H1 (cell line): Measurements from ENCODE around the gene ZCWPW2. TPM values are rescaled to one million over a fixed set of nuclear protein-coding genes. Genes with fewer than 3 reads are reported as not detected.

Experiments used
- CTCF ChIA-PET: fragments of 300-600 bp; sonication (Branson Sonifier 250); formaldehyde crosslinking; loops from one replicate; lab custom pipeline; 2021; ENCODE audit not compliant: partially characterized antibody; lab: Charles Lee
- POLR2A ChIA-PET: fragments of 300-600 bp; sonication (Branson Sonifier 250); formaldehyde crosslinking; loops from one replicate; lab custom pipeline; 2021; ENCODE audit warnings: inconsistent platforms; ENCODE audit not compliant: partially characterized antibody; lab: Charles Lee
- DNase-seq, 2 experiments: peaks; one replicate each; pipeline versions ENCODE4 v3.0.0 to v3.0.0-alpha.2; 2010 to 2022; ENCODE audit warnings: low spot score in 2 of 2, low read depth in 1 of 2, mixed read lengths in 1 of 2
- FAIRE-seq: peaks from 2 replicates; lab custom pipeline; 2011; peaks lifted over from hg19 to GRCh38; lab: Jason Lieb, UNC
- H2AFZ ChIP-seq: 2 replicates; pipeline ENCODE4 v1.8.1; 2012; ENCODE audit warnings: low read length, inconsistent platforms
- H2AK5ac ChIP-seq: 2 replicates; pipeline ENCODE4 v1.6.1; 2013; ENCODE audit warnings: low read depth, low read length
- H2BK120ac ChIP-seq: replicated peaks from 2 replicates; pipeline ENCODE3; 2013; ENCODE audit warnings: low read depth, low read length, inconsistent platforms
- H2BK12ac ChIP-seq: 2 replicates; pipeline ENCODE4 v1.6.1; 2013; ENCODE audit warnings: low read depth, low read length
- H2BK15ac ChIP-seq: 2 replicates; pipeline ENCODE4 v1.6.1; 2013; ENCODE audit warnings: low read length
- H2BK20ac ChIP-seq: 2 replicates; pipeline ENCODE4 v1.6.1; 2013; ENCODE audit warnings: low read length
- H2BK5ac ChIP-seq: 2 replicates; pipeline ENCODE4 v1.6.1; 2013; ENCODE audit warnings: low read depth, low read length
- H3K14ac ChIP-seq: 2 replicates; pipeline ENCODE4 v1.6.1; 2013; ENCODE audit warnings: inconsistent platforms; ENCODE audit not compliant: insufficient read length
- H3K18ac ChIP-seq: 2 replicates; pipeline ENCODE4 v1.6.1; 2013; ENCODE audit warnings: low read length; ENCODE audit errors: extremely low read depth
- H3K23ac ChIP-seq: 2 replicates; pipeline ENCODE4 v1.6.1; 2013; ENCODE audit warnings: inconsistent platforms; ENCODE audit not compliant: insufficient read length
- H3K23me2 ChIP-seq: 2 replicates; pipeline ENCODE4 v1.6.1; 2013; ENCODE audit warnings: low read depth, low read length
- H3K27ac ChIP-seq: 2 replicates; pipeline ENCODE4 v1.6.1; 2011; ENCODE audit warnings: low read depth, low read length, inconsistent platforms
- H3K27me3 ChIP-seq, 4 experiments: replicated peaks in 1 of 4; 1 replicate in 1 of 4; 2 replicates in 3 of 4; pipeline versions ENCODE4 v1.6.1 to v1.8.1; 2011 to 2013; ENCODE audit warnings: low read length in 3 of 4, mild to moderate bottlenecking in 3 of 4, inconsistent platforms in 2 of 4, mixed read lengths in 2 of 4, moderate library complexity in 1 of 4; ENCODE audit not compliant: control insufficient read depth in 3 of 4, insufficient read depth in 3 of 4; ENCODE audit errors: extremely low read depth in 1 of 4
- H3K36me3 ChIP-seq, 4 experiments: 2 replicates each; pipeline versions ENCODE4 v1.6.1 to v1.8.1; 2011 to 2013; ENCODE audit warnings: mild to moderate bottlenecking in 4 of 4, low read length in 3 of 4, moderate library complexity in 2 of 4, control low read depth in 1 of 4, inconsistent platforms in 1 of 4; ENCODE audit not compliant: insufficient read depth in 4 of 4, control insufficient read depth in 2 of 4
- H3K4ac ChIP-seq: replicated peaks from 2 replicates; pipeline ENCODE3; 2013; ENCODE audit warnings: low read length, low read depth, mixed read lengths, inconsistent platforms; ENCODE audit not compliant: insufficient read length
- H3K4me1 ChIP-seq, 4 experiments: replicated peaks in 1 of 4; 1 replicate in 1 of 4; 2 replicates in 3 of 4; pipeline versions ENCODE4 v1.6.1 to v1.8.1; 2011 to 2013; ENCODE audit warnings: low read length in 3 of 4, inconsistent platforms in 2 of 4, mixed read lengths in 1 of 4; ENCODE audit not compliant: insufficient read depth in 4 of 4, control insufficient read depth in 3 of 4
- H3K4me2 ChIP-seq, 2 experiments: 2 replicates each; pipeline versions ENCODE4 v1.6.1 to v1.8.1; 2011 to 2013; ENCODE audit warnings: low read depth in 2 of 2, low read length in 2 of 2, control low read depth in 1 of 2, inconsistent platforms in 1 of 2, mild to moderate bottlenecking in 1 of 2; ENCODE audit not compliant: insufficient read depth in 1 of 2
- H3K4me3 ChIP-seq, 4 experiments: fragments of 200-600, 300-600 bp in 1 of 4; sonication (generic), shearing (Covaris generic), sonication (Bioruptor Twin) in 1 of 4; 2 replicates each; pipeline versions ENCODE4 v1.5.1 to v1.8.1; 2011 to 2016; ENCODE audit warnings: low read length in 4 of 4, low read depth in 3 of 4, control low read depth in 2 of 4, inconsistent platforms in 2 of 4, mild to moderate bottlenecking in 2 of 4, mixed read lengths in 1 of 4, moderate library complexity in 1 of 4; ENCODE audit not compliant: insufficient read depth in 2 of 4; ENCODE audit errors: extremely low read depth in 1 of 4
- H3K56ac ChIP-seq: replicated peaks from 2 replicates; pipeline ENCODE3; 2013; ENCODE audit warnings: low read depth, mild to moderate bottlenecking, mixed read lengths, low read length, inconsistent platforms; ENCODE audit not compliant: insufficient read length
- H3K79me1 ChIP-seq: 2 replicates; pipeline ENCODE4 v1.6.1; 2013; ENCODE audit warnings: low read depth, low read length, control low read depth
- H3K79me2 ChIP-seq, 2 experiments: 2 replicates each; pipeline versions ENCODE4 v1.6.1 to v1.8.1; 2012 to 2013; ENCODE audit warnings: low read length in 2 of 2, mild to moderate bottlenecking in 2 of 2, inconsistent platforms in 1 of 2; ENCODE audit not compliant: insufficient read depth in 2 of 2, control insufficient read depth in 1 of 2
- H3K9ac ChIP-seq, 4 experiments: replicated peaks in 1 of 4; 1 replicate in 1 of 4; 2 replicates in 3 of 4; pipeline versions ENCODE4 v1.6.1 to v1.8.1; 2011 to 2013; ENCODE audit warnings: low read depth in 3 of 4, low read length in 3 of 4, control low read depth in 2 of 4, mild to moderate bottlenecking in 2 of 4, moderate library complexity in 2 of 4, inconsistent platforms in 1 of 4; ENCODE audit errors: extremely low read depth in 1 of 4
- H3K9me3 ChIP-seq, 2 experiments: 2 replicates each; pipeline versions ENCODE4 v1.6.1 to v1.8.1; 2012 to 2013; ENCODE audit warnings: mild to moderate bottlenecking in 2 of 2, moderate library complexity in 2 of 2, control low read depth in 1 of 2, inconsistent platforms in 1 of 2, low read depth in 1 of 2, low read length in 1 of 2, mixed read lengths in 1 of 2; ENCODE audit not compliant: insufficient read depth in 2 of 2
- H4K20me1 ChIP-seq, 2 experiments: replicated peaks in 1 of 2; 2 replicates each; pipeline versions ENCODE3 to v1.8.1; 2011 to 2013; ENCODE audit warnings: inconsistent platforms in 2 of 2, low read length in 2 of 2, mild to moderate bottlenecking in 1 of 2; ENCODE audit not compliant: insufficient read depth in 2 of 2, control insufficient read depth in 1 of 2
- H4K5ac ChIP-seq: 2 replicates; pipeline ENCODE4 v1.6.1; 2013; ENCODE audit warnings: low read length, low read depth, mixed read lengths, inconsistent platforms; ENCODE audit not compliant: insufficient read length
- H4K8ac ChIP-seq: 2 replicates; pipeline ENCODE4 v1.8.0; 2013; ENCODE audit warnings: mild to moderate bottlenecking, moderate library complexity, low read length, inconsistent platforms; ENCODE audit not compliant: insufficient read depth; ENCODE audit errors: extremely low read depth
- H4K91ac ChIP-seq: replicated peaks from 2 replicates; pipeline ENCODE3; 2013; ENCODE audit warnings: low read length, mixed read lengths, inconsistent platforms; ENCODE audit not compliant: insufficient read length
- EZH2 ChIP-seq: fragments of 200-600 bp; sonication (generic); IDR thresholded peaks from 2 replicates; pipeline ENCODE4 v1.7.1; 2012; ENCODE audit warnings: low read depth, mild to moderate bottlenecking, moderate library complexity, low read length, inconsistent platforms; ENCODE audit not compliant: severe bottlenecking
- NANOG ChIP-seq: IDR thresholded peaks from 2 replicates; pipeline ENCODE4 v1.6.1; 2011; ENCODE audit warnings: low read length, low read depth, mild to moderate bottlenecking, inconsistent platforms; ENCODE audit not compliant: insufficient read depth, poor library complexity, severe bottlenecking
- WGBS, 2 experiments: shearing (Covaris generic) in 1 of 2; methylation state at CpG; one replicate each; pipeline versions ENCODE4 v1.1.6 to v1.1.7; 2013 to 2015; ENCODE audit warnings: low lambda C conversion rate in 2 of 2, mixed read lengths in 2 of 2, inconsistent platforms in 1 of 2, low coverage in 1 of 2, missing lambda C conversion rate in 1 of 2; ENCODE audit not compliant: insufficient replicate concordance in 2 of 2, insufficient coverage in 1 of 2, insufficient read length in 1 of 2; ENCODE audit errors: extremely low coverage in 1 of 2, missing lambda C conversion rate in 1 of 2; 5-methylcytosine and 5-hydroxymethylcytosine counted together
- polyA plus RNA-seq, 7 experiments: library from polyadenylated mRNA; depleted of rRNA in 3 of 7; stranded (reverse) in 5 of 7; unstranded in 2 of 7; fragments of >200 nt in 5 of 7; fragments of 200-250 nt in 2 of 7; gene quantifications; 1 replicate in 5 of 7; 2 replicates in 1 of 7; 4 replicates in 1 of 7; pipeline versions ENCODE4 v1.2.1 to v1.2.3, GENCODE V29; 2011 to 2013; ENCODE audit warnings: missing spikeins in 2 of 7, mixed read lengths in 2 of 7
- total RNA-seq: library from RNA; stranded (reverse); fragmentation: NEBNext Ultra II Directional; extraction: Animal tissue kit (Norgen Biotek cat#: 25700); gene quantifications from 2 replicates; pipeline ENCODE4 v1.2.1, GENCODE V29; 2021

ZCWPW2 gene
- total and polyA plus RNA-seq, 2 of the 8 experiments (the other 6 are each of a cell fraction or from before 2014, with no cell fraction given) = 0.11 to 0.39 TPM

- no peak for DNase-seq
- H2AK5ac ChIP-seq = no peak overlapping the region
- no peak overlapping the region for H2BK5ac ChIP-seq
- no peaks in the 10 kb centered on the region for H4K20me1 ChIP-seq
- H3K23ac ChIP-seq = no peak overlapping the region
- no peak for FAIRE-seq
- no peak overlapping the region for H3K18ac ChIP-seq
- 33% methylated on average over 1 of the region's 1 CpG; no CpG with 5 or more reads in 1 of the 2 experiments for WGBS, 2 experiments
- H3K9me3 ChIP-seq = peaks cover 6 to 7% of the 10 kb centered on the region in 2 experiments; a peak in 1 of 4 replicates
- no peak overlapping the region for H2BK120ac ChIP-seq
- no peaks in the 10 kb centered on the region for H3K4me1 ChIP-seq
- H3K4ac ChIP-seq = no peak overlapping the region
- H3K14ac ChIP-seq = no peak overlapping the region
- H3K9ac ChIP-seq = no peak overlapping the region
- H3K79me1 ChIP-seq = no peaks in the 10 kb centered on the region
- no peak overlapping the region for H4K91ac ChIP-seq
- H3K56ac ChIP-seq = no peak overlapping the region
- H3K4me3 ChIP-seq = no peak overlapping the region
- H3K36me3 ChIP-seq = no peaks in the 10 kb centered on the region
- H2BK20ac ChIP-seq = no peak overlapping the region
- H2BK12ac ChIP-seq = no peak overlapping the region
- TF ChIP-seq NANOG (no peak), EZH2 (no peak)
- H3K79me2 ChIP-seq = no peaks in the 10 kb centered on the region
- H4K8ac ChIP-seq = no peak overlapping the region
- no peak overlapping the region for H3K4me2 ChIP-seq
- H2BK15ac ChIP-seq = no peak overlapping the region
- ChIA-PET CTCF (interaction anchor here (0.6 kb wide), 1 partner anchor 377 kb away, joined by 3 read pairs; no protein-coding TSS in a partner anchor), POLR2A (no interaction called here)
- no peaks in the 10 kb centered on the region for H3K23me2 ChIP-seq
- H4K5ac ChIP-seq = no peak overlapping the region
- no peak overlapping the region for H3K27ac ChIP-seq
- H3K27me3 ChIP-seq = no peaks in the 10 kb centered on the region
- no peak overlapping the region for H2AFZ ChIP-seq
Measured at GRCh38 chr3:28542351-28542750, 193.8 kb downstream of the ZCWPW2 start.
